Measurements from ENCODE around the gene FICD.

The FICD gene

DNA sequence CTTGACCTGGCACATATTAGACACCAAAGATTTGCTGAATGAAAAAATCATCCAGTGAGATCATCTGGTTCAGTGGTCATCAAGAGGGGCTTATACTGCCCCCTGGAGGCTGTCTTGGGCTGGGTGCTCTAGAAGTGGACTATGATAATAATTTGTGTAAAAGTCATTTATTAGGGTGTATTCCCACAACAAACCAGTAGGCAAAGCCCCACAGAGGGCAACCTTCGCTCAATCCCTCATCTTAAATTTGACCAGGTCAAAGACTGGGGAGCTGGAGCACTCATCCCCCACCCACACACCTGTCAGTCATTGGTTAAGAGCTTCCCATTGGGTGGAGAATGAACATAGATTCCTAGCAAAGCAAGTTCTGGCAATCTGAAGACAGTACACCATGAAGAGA is 20.0 kb upstream of the FICD start:
- Histone ChIP-seq H3K27me3 (ENCODE audit: control insufficient read depth, low read length) (peaks cover 9% of the 10 kb centered on the region), H3K9me2 (replicated peaks; ENCODE audit: control insufficient read depth, low read length) (no peaks in the 10 kb centered on the region), H4K20me1 (ENCODE audit: control insufficient read depth, insufficient read depth, low read depth, low read length) (no peaks in the 10 kb centered on the region), H3K4me3 (ENCODE audit: low read length) (no peak overlapping the region), H3K79me2 (ENCODE audit: control insufficient read depth, low read length) (no peaks in the 10 kb centered on the region), H3K27ac (ENCODE audit: low read depth, low read length) (no peak overlapping the region), H3K36me3 (ENCODE audit: control insufficient read depth, low read length) (no peaks in the 10 kb centered on the region), H3K9me3 (ENCODE audit: control insufficient read depth, insufficient read depth, low read length) (no peaks in the 10 kb centered on the region), H3F3A (ENCODE audit: control insufficient read depth, insufficient read depth) (no peaks in the 10 kb centered on the region), H3K4me1 (ENCODE audit: control insufficient read depth, low read length) (no peaks in the 10 kb centered on the region), H3K4me2 (ENCODE audit: low read length) (no peak overlapping the region)
- TF ChIP-seq EZH2phosphoT487 (IDR thresholded peaks at IDR 0.05; ENCODE audit: borderline replicate concordance, low read length), result no peak
- TF ChIP-seq, protein P1, sequence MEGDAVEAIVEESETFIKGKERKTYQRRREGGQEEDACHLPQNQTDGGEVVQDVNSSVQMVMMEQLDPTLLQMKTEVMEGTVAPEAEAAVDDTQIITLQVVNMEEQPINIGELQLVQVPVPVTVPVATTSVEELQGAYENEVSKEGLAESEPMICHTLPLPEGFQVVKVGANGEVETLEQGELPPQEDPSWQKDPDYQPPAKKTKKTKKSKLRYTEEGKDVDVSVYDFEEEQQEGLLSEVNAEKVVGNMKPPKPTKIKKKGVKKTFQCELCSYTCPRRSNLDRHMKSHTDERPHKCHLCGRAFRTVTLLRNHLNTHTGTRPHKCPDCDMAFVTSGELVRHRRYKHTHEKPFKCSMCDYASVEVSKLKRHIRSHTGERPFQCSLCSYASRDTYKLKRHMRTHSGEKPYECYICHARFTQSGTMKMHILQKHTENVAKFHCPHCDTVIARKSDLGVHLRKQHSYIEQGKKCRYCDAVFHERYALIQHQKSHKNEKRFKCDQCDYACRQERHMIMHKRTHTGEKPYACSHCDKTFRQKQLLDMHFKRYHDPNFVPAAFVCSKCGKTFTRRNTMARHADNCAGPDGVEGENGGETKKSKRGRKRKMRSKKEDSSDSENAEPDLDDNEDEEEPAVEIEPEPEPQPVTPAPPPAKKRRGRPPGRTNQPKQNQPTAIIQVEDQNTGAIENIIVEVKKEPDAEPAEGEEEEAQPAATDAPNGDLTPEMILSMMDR (IDR thresholded peaks at IDR 0.05; ENCODE audit: low read depth, low read length, poor library complexity, severe bottlenecking), result peak; percentile 87

DNA sequence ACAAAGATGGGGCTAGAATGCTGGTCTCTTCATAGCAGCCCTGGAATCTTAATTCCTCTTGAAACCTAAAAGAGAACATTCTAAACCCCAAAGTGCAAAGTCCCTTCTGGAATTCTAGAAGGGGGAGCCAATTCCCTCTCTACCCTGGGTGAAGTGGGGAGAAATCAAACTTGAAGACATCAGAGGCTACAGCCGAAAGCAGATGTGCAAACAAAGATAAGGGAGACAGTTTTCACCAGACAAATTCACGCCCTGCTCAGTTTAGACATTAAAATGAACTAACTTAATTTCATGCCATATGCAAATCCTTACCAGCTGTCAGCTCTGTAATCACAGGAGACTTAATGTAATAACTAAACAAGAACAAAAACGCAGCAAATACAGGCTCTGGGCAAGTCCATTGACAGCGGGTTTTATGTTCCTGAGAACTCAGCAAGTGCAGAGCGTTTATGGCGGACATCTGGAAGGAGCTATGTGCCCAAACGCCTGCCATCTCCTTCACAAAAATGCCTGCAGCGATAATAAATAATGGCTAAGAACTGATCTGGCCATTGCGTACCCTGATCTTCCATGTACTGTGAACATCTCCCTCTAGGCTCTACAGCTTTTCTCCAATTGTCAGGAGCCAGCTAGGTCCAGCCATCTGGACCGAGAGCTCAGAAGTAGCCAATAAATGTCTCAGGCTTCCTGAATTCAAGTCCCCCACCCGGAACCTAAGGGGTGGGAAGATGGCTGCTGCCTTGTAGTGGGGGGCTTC is 19.1 kb upstream of the FICD start:
- H3K36me3 ChIP-seq (ENCODE audit: control insufficient read depth, low read length), result no peaks in the 10 kb centered on the region
- no peak overlapping the region for H3K4me2 ChIP-seq (ENCODE audit: low read length)
- no peaks in the 10 kb centered on the region for H3K4me1 ChIP-seq (ENCODE audit: control insufficient read depth, low read length)
- H3K9me2 ChIP-seq (replicated peaks; ENCODE audit: control insufficient read depth, low read length), result no peaks in the 10 kb centered on the region
- no peak overlapping the region for H3K27ac ChIP-seq (ENCODE audit: low read depth, low read length)
- H3K9me3 ChIP-seq (ENCODE audit: control insufficient read depth, insufficient read depth, low read length), result no peaks in the 10 kb centered on the region
- no peaks in the 10 kb centered on the region for H3F3A ChIP-seq (ENCODE audit: control insufficient read depth, insufficient read depth)
- TF ChIP-seq, protein P1 (IDR thresholded peaks at IDR 0.05; ENCODE audit: low read depth, low read length, poor library complexity, severe bottlenecking), result no peak
- no peak for TF ChIP-seq EZH2phosphoT487 (IDR thresholded peaks at IDR 0.05; ENCODE audit: borderline replicate concordance, low read length)
- no peak overlapping the region for H3K4me3 ChIP-seq (ENCODE audit: low read length)
- H3K27me3 ChIP-seq (ENCODE audit: control insufficient read depth, low read length), result peaks cover 9% of the 10 kb centered on the region
- no peaks in the 10 kb centered on the region for H3K79me2 ChIP-seq (ENCODE audit: control insufficient read depth, low read length)
- H4K20me1 ChIP-seq (ENCODE audit: control insufficient read depth, insufficient read depth, low read depth, low read length), result no peaks in the 10 kb centered on the region

DNA sequence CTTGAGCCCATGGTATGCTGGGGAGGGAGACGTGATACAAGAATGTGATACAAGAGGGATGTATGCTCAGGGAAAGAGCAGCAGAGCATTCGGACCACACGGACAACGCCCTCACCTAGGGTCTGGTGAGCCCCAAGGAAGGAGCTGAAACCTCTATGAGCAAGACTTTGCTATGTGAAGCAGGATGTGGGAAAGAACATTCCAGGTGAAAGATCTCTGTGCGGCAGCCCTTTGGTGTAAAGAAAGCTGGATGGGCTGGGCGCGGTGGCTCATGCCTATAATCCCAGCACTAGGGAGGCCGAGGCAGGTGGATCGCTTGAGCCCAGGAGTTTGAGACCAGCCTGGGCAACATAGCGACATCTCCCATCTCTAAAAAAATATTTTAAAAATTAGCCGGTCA is 16.9 kb upstream of the FICD start:
- H3K4me1 ChIP-seq (ENCODE audit: control insufficient read depth, low read length), result no peaks in the 10 kb centered on the region
- H4K20me1 ChIP-seq (ENCODE audit: control insufficient read depth, insufficient read depth, low read depth, low read length), result no peaks in the 10 kb centered on the region
- H3K79me2 ChIP-seq (ENCODE audit: control insufficient read depth, low read length), result no peaks in the 10 kb centered on the region
- H3K27me3 ChIP-seq (ENCODE audit: control insufficient read depth, low read length), result no peaks in the 10 kb centered on the region
- no peak overlapping the region for H3K4me2 ChIP-seq (ENCODE audit: low read length)
- H3F3A ChIP-seq (ENCODE audit: control insufficient read depth, insufficient read depth), result no peaks in the 10 kb centered on the region
- H3K36me3 ChIP-seq (ENCODE audit: control insufficient read depth, low read length), result no peaks in the 10 kb centered on the region
- H3K27ac ChIP-seq (ENCODE audit: low read depth, low read length), result no peak overlapping the region
- no peak for TF ChIP-seq EZH2phosphoT487 (IDR thresholded peaks at IDR 0.05; ENCODE audit: borderline replicate concordance, low read length)
- TF ChIP-seq, protein P1 (IDR thresholded peaks at IDR 0.05; ENCODE audit: low read depth, low read length, poor library complexity, severe bottlenecking), result no peak
- no peak overlapping the region for H3K4me3 ChIP-seq (ENCODE audit: low read length)
- H3K9me3 ChIP-seq (ENCODE audit: control insufficient read depth, insufficient read depth, low read length), result peaks cover 11% of the 10 kb centered on the region
- no peaks in the 10 kb centered on the region for H3K9me2 ChIP-seq (replicated peaks; ENCODE audit: control insufficient read depth, low read length)

All from DOHH2 (cell line).